GM12878 (cell line): Measurements from ENCODE around the gene LMAN1L. TPM values are rescaled to one million over a fixed set of nuclear protein-coding genes. Genes with fewer than 3 reads are reported as not detected.
A peak's percentile ranks its signal among the peaks of the same experiment; 100 is the strongest.

Source experiments
- CBFB ChIP-seq: IDR thresholded peaks from 2 replicates; pipeline ENCODE4 v1.6.1; 2016; ENCODE audit warnings: antibody characterized with exemption, low read depth
- CUX1 ChIP-seq: IDR thresholded peaks from 2 replicates; pipeline ENCODE4 v1.6.1; 2012; ENCODE audit warnings: improper control_type of control experiment, low read depth, low read length; ENCODE audit not compliant: insufficient replicate concordance
- ESRRA ChIP-seq: IDR thresholded peaks from 2 replicates; pipeline ENCODE4 v1.6.1; 2012; ENCODE audit warnings: mild to moderate bottlenecking, low read length, improper control_type of control experiment
- NFXL1 ChIP-seq: fragments of 450-650 bp; IDR thresholded peaks from 2 replicates; pipeline ENCODE4 v1.6.1; 2017; ENCODE audit warnings: antibody characterized with exemption, mild to moderate bottlenecking, borderline replicate concordance
- NR2C2 ChIP-seq: IDR thresholded peaks from 2 replicates; pipeline ENCODE4 v1.6.1; 2011; ENCODE audit warnings: borderline replicate concordance, low read depth; ENCODE audit not compliant: control insufficient read depth, insufficient read length
- NRF1 ChIP-seq: conservative IDR thresholded peaks from 2 replicates; pipeline ENCODE4 v1.6.1; 2011; ENCODE audit warnings: mild to moderate bottlenecking, low read depth, low read length, improper control_type of control experiment
- SPI1 ChIP-seq: IDR thresholded peaks from 2 replicates; pipeline ENCODE4 v1.6.1; 2011; ENCODE audit warnings: low read depth, mild to moderate bottlenecking, low read length, moderate library complexity, borderline replicate concordance; ENCODE audit not compliant: insufficient read depth
- ZBTB33 ChIP-seq: fragments of 450-650 bp; IDR thresholded peaks from 2 replicates; pipeline ENCODE4 v1.6.1; 2017; ENCODE audit warnings: mild to moderate bottlenecking
- ZBTB4 ChIP-seq: fragments of 450-650 bp; formaldehyde crosslinking; IDR thresholded peaks from 2 replicates; pipeline ENCODE4 v1.4.0; 2022; ENCODE audit warnings: mild to moderate bottlenecking, moderate library complexity
- ZNF24 ChIP-seq: fragments of 450-650 bp; IDR thresholded peaks from 2 replicates; pipeline ENCODE4 v1.6.1; 2017; ENCODE audit warnings: antibody characterized with exemption, mild to moderate bottlenecking
- ZNF592 ChIP-seq: fragments of 450-650 bp; IDR thresholded peaks from 2 replicates; pipeline ENCODE4 v1.6.1; 2017; ENCODE audit warnings: mild to moderate bottlenecking, moderate library complexity
- polyA plus RNA-seq, 11 experiments: library from polyadenylated mRNA; depleted of rRNA in 4 of 11; unstranded in 6 of 11; stranded (reverse) in 5 of 11; fragments of >200 nt; fragmentation: Nextera tagmentation in 4 of 11; fragmentation: Illumina TruSeq in 1 of 11; extraction: Ambion mirVana in 4 of 11; extraction: Trizol in 1 of 11; gene quantifications; 1 replicate in 1 of 11; 2 replicates in 10 of 11; pipeline versions ENCODE4 v1.2.1 to v1.2.3, GENCODE V29; 2011 to 2016; ENCODE audit warnings: inconsistent platforms in 2 of 11, missing spikeins in 2 of 11, low read depth in 1 of 11
- total RNA-seq, 4 experiments: library from RNA; depleted of rRNA in 3 of 4; stranded (reverse); fragments of >200 nt in 3 of 4; fragmentation: Illumina TruSeq in 1 of 4; extraction: Trizol in 1 of 4; gene quantifications; 2 replicates each; pipeline versions ENCODE4 v1.2.1 to v1.2.3, GENCODE V29; 2013 to 2021

LMAN1L gene
- total and polyA plus RNA-seq, 10 of the 15 experiments (the other 5 are each of a cell fraction or from before 2014, with no cell fraction given), result not detected

GRCh38 chr15:74775132-74775562 is 37.5 kb upstream of the LMAN1L start (continued):
- TF ChIP-seq CBFB (peak; percentile 58; the same call in 1 of the 2 replicates), NFXL1 (no peak), SPI1 (no peak), ZNF592 (no peak; the same call in 1 of the 2 replicates), ZBTB33 (no peak), ZNF24 (no peak), NR2C2 (no peak), ZBTB4 (CRISPR knock-in tag) (no peak), CUX1 (no peak), ESRRA (no peak), NRF1 (no peak)
